Subcutaneous abdominal adipose tissue (tissue), 5 donors: ENCODE data around the gene ZBTB44.
"Not testable (repeated sequence)": the region's sequence is repeated elsewhere in the genome, so short reads cannot be mapped to it uniquely, and the experiment has no call there.

Experiments
- H3K27ac ChIP-seq: one replicate; pipeline ENCODE4 v1.7.0; 2013; ENCODE audit warnings: low read depth, mild to moderate bottlenecking, inconsistent platforms, low read length, moderate library complexity
- H3K27me3 ChIP-seq, 5 donors: one replicate each; pipeline ENCODE4 v1.7.0; 2013; ENCODE audit warnings: low read length in 5 of 5, inconsistent platforms in 1 of 5; ENCODE audit not compliant: control insufficient read depth in 5 of 5, insufficient read depth in 4 of 5
- H3K36me3 ChIP-seq, 5 donors: one replicate each; pipeline ENCODE4 v1.7.0; 2013; ENCODE audit warnings: low read length in 5 of 5; ENCODE audit not compliant: control insufficient read depth in 5 of 5, insufficient read depth in 5 of 5
- H3K4me1 ChIP-seq, 5 donors: one replicate each; pipeline ENCODE4 v1.7.0; 2013; ENCODE audit warnings: low read length in 5 of 5, mild to moderate bottlenecking in 3 of 5, moderate library complexity in 1 of 5; ENCODE audit not compliant: control insufficient read depth in 5 of 5, insufficient read depth in 5 of 5
- H3K4me3 ChIP-seq, 5 donors: one replicate each; pipeline ENCODE4 v1.7.0; 2013; ENCODE audit warnings: low read length in 5 of 5, low read depth in 1 of 5
- H3K9ac ChIP-seq, 5 donors: one replicate each; pipeline ENCODE4 v1.7.0; 2013; ENCODE audit warnings: low read length in 5 of 5, mild to moderate bottlenecking in 4 of 5, moderate library complexity in 3 of 5
- H3K9me3 ChIP-seq, 5 donors: one replicate each; pipeline ENCODE4 v1.7.0; 2013; ENCODE audit warnings: low read length in 5 of 5; ENCODE audit not compliant: control insufficient read depth in 5 of 5
- donor health status: healthy.
- donor health status: healthy.
- donor health status: healthy.
- donor health status: healthy.
- donor health status: healthy.

ZBTB44 gene, protein sequence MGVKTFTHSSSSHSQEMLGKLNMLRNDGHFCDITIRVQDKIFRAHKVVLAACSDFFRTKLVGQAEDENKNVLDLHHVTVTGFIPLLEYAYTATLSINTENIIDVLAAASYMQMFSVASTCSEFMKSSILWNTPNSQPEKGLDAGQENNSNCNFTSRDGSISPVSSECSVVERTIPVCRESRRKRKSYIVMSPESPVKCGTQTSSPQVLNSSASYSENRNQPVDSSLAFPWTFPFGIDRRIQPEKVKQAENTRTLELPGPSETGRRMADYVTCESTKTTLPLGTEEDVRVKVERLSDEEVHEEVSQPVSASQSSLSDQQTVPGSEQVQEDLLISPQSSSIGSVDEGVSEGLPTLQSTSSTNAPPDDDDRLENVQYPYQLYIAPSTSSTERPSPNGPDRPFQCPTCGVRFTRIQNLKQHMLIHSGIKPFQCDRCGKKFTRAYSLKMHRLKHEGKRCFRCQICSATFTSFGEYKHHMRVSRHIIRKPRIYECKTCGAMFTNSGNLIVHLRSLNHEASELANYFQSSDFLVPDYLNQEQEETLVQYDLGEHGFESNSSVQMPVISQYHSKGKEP

DNA sequence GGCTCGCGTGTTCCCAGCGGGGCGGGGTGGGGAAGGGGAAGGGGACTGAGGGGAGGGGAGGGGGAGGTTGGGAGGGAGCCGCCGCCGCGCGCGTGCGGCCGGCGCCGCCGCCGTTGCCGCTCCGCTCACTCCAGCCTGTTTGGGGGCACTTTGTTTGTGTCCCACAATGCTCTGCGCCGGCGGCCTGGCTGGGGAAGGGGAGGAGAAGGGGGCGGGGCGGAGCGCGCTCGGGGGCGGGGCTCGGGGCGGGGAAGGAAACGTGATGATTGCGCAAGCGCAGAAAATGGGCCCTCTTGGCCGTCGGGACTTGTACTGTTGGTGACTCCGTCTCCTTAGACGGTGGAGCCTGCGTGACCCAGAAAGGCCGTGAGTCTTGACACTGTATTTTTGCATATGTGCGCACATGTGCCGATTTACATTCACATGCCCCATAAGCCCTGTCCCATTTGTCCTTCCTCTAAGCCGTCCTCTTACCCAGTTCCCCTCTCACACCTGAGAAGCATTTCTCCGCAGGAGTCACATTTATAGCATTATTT lies at the start of gene ZBTB44:
ZBTB44 (minus strand) TSS at position 168 of the 536 bp plus-strand sequence. CDS start 53,044 bp downstream, outside the sequence.
- no peaks in the 10 kb centered on the region for H3K36me3 ChIP-seq
- no peaks in the 10 kb centered on the region for H3K9me3 ChIP-seq
- no peaks in the 10 kb centered on the region for H3K27me3 ChIP-seq
- peak within 1 kb of the TSS; percentile 52 to 96 (median 90) for H3K9ac ChIP-seq
- peak within 1 kb of the TSS; percentile 74 for H3K27ac ChIP-seq
- peak within 1 kb of the TSS; percentile 78 to 89 (median 82) for H3K4me3 ChIP-seq
- H3K4me1 ChIP-seq, result peaks cover 0 to 42% (median 30%) of the 10 kb centered on the region in 5 donors

DNA sequence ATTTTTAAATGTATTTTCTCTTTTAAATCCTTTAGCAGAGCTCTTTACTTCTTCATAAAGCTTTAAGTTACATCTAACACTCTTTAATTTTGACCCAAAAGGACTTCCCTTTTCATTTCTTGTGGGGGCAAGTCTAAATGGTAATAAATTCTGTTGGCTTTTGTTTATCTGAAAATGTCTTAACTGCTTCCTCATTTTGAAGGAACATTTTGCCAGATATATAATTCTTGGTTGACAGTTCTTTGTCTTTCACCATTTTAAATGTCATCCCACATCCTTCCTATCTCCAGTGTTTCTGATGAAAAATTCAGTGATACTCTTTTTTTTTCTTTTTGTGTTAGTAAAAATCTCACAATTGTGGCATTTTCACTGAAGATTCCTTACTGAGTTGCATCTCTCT lies 44.7 kb upstream of the ZBTB44 start:
- H3K27ac ChIP-seq, result no peak overlapping the region
- H3K4me3 ChIP-seq, result no peak overlapping the region
- H3K9me3 ChIP-seq, result peaks cover 2 to 18% (median 8%) of the 10 kb centered on the region in 5 donors
- no peak overlapping the region for H3K9ac ChIP-seq
- no peaks in the 10 kb centered on the region for H3K27me3 ChIP-seq
- H3K36me3 ChIP-seq, result no peaks in the 10 kb centered on the region
- no peaks in the 10 kb centered on the region for H3K4me1 ChIP-seq

DNA sequence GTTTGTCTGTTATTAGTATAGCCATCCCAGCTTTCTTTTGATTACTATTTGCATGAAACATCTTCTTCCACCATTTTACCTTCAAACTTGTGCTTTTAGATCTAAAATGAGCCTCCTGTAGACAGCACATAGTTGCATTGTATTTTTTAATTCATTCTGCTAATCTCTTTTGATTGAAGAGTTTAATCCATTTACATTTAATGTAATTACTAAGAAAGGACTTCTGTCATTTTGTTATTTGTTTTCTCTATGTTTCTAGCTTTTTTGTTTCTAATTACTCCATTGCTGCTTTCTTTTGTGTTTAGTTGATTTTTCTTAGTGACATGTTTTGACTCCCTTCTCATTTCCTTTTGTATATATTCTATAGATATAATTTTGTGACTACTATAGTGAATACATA lies 43.7 kb upstream of the ZBTB44 start:
- Histone ChIP-seq H3K4me3 (no peak overlapping the region), H3K4me1 (no peaks in the 10 kb centered on the region), H3K36me3 (no peaks in the 10 kb centered on the region), H3K27me3 (no peaks in the 10 kb centered on the region), H3K9ac (no peak overlapping the region), H3K27ac (no peak overlapping the region), H3K9me3 (peaks cover 2 to 22% (median 8%) of the 10 kb centered on the region in 5 donors)

DNA sequence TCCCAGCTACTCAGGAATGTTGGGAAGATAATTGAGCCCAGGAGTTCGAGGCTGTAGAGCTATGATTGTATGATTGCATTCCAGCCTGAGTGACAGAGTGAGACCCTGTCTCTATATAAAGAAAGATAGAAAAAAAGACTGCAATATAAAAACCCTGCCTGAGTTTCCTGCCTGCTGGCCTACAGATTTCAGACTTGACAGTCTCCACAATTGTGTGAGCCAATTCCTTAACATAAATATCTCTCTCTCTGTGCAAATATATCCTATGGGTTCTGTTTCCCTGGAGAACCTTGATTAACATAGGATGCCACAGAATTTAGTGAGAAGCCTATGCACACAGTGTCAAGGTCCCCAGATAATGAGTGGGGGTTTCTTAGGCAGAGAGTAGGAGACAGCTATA lies 32.5 kb upstream of the ZBTB44 start:
- Histone ChIP-seq H3K9ac (no peak overlapping the region), H3K27ac (no peak overlapping the region), H3K4me1 (no peaks in the 10 kb centered on the region), H3K4me3 (no peak overlapping the region), H3K27me3 (no peaks in the 10 kb centered on the region), H3K36me3 (no peaks in the 10 kb centered on the region), H3K9me3 (no peaks in the 10 kb centered on the region)

GRCh38 chr11:130344841-130345240 lies 30.1 kb upstream of the ZBTB44 start:
- peaks cover 0 to 6% (median 4%) of the 10 kb centered on the region in 5 donors for H3K9me3 ChIP-seq
- no peaks in the 10 kb centered on the region for H3K36me3 ChIP-seq
- H3K27ac ChIP-seq, result no peak overlapping the region
- H3K4me1 ChIP-seq, result no peaks in the 10 kb centered on the region
- H3K9ac ChIP-seq, result no peak overlapping the region
- H3K4me3 ChIP-seq, result no peak overlapping the region
- H3K27me3 ChIP-seq, result no peaks in the 10 kb centered on the region

DNA sequence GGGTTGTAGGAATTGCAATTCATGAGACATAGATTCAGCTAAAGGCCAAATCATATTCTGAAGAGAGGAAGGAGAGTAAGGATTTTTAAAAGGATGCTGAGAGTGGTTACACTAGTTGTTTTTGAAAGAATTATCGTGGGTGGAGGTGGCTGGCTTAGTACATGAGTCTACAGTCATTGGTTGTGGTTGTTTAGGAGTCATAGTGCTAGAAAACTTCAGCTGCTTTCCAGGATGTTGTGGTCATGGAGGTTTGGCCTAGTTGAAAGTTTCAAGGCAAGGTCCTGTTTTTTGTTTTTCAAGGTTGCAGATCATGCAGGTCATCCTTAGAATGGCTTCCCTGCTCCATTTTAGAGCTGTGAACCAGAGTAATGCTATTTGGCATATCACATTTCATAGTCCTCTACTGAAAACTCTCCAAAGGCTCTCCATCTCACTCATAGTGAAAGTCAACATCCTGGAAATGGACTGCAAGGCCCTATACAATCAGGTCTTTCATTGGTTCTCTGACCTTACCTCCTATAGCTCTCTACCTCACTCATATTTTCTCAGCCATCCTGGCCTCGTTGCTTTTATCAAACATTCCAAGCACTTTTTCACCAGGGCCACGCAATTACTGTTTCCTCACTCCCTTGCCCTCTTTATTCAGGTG lies 26.1 kb upstream of the ZBTB44 start:
- Histone ChIP-seq H3K9ac (no peak overlapping the region), H3K4me1 (no peaks in the 10 kb centered on the region), H3K9me3 (peaks cover 0 to 6% (median 4%) of the 10 kb centered on the region in 5 donors), H3K4me3 (no peak overlapping the region), H3K36me3 (no peaks in the 10 kb centered on the region), H3K27ac (no peak overlapping the region), H3K27me3 (no peaks in the 10 kb centered on the region)

DNA sequence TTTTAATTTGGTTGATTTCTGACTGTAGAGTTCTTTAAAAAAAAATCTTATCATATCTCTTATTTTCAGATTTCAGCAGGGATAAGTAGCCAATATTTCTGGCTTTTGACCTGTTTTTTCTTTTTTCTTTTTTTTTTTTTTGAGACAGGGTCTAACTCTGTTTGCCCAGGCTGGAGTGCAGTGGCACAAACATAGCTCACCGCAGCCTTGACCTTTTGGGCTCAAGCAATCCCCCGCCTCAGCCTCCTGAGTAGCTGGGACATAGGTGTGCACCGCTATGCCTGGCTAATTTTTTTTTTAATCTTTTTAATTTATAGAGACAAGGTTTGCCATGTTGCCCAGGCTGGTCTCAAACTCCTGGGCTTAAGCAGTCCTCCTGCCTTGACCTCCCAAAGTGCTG lies 23.9 kb upstream of the ZBTB44 start:
- no peaks in the 10 kb centered on the region for H3K36me3 ChIP-seq
- peaks cover 0 to 6% (median 4%) of the 10 kb centered on the region in 5 donors for H3K9me3 ChIP-seq
- no peak overlapping the region for H3K4me3 ChIP-seq
- H3K27ac ChIP-seq, result no peak overlapping the region
- H3K27me3 ChIP-seq, result no peaks in the 10 kb centered on the region
- no peaks in the 10 kb centered on the region for H3K4me1 ChIP-seq
- H3K9ac ChIP-seq, result no peak overlapping the region

DNA sequence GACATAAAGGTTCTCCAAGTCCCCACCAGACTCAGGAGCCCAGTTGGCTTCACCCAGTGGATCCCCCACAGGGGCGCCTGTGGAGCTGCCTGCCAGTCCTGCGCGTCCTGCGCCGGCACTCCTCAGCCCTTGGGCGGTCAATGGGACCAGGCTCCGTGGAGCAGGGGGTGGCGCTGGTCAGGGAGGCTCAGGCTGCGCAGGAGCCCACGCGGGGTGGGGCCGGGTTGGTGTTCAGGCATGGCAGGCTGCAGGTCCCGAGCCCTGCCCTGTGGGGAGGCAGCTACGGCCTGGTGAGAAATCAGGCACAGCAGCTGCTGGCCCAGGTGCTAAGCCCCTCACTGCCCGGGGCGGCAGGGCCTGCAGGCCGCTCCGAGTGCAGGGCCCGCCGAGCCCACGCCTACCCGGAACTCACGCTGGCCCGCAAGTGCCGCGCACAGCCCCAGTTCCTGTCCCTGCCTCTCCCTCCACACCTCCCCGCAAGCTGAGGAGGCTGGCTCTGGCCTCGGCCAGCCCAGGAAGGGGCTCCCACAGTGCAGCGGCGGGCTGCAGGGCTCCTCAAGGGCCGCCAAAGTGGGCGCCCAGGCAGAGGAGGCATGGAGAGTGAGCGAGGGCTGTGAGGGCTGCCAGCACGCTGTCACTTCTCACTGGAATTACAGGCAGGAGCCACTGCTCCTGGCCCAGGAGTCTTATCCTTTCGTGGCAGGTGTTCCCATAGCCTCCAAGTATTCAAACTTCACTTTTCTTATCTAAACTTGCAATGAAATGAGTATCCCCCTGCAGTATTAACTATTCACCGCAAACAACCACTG lies 22.8 kb upstream of the ZBTB44 start:
- no peak overlapping the region for H3K9ac ChIP-seq
- no peaks in the 10 kb centered on the region for H3K27me3 ChIP-seq
- H3K4me3 ChIP-seq, result no peak overlapping the region
- H3K27ac ChIP-seq, result no peak overlapping the region
- no peaks in the 10 kb centered on the region for H3K36me3 ChIP-seq
- peaks cover 0 to 6% (median 4%) of the 10 kb centered on the region in 5 donors for H3K9me3 ChIP-seq
- H3K4me1 ChIP-seq, result no peaks in the 10 kb centered on the region

DNA sequence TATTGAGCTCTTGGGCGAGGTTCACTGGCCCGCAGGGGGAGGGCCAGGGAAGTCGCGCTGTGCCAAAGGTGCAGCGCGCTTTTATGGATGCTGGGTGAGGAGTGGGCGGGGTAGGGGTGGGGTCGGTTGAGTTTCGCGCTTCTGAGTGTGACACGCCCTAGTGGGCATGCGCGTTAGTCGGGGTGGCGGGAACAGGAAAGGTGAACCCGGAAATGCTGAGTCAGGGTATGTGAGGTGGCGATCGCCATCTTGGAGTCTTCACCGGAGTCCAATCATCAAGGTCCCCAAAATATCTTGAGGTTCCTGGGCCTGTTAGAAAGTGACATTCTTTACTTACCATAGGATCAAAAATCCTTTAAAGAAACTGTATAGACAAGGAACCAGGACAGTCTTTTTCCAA lies 16.7 kb upstream of the ZBTB44 start:
- H3K9me3 ChIP-seq, H3K27ac ChIP-seq, H3K36me3 ChIP-seq, H3K4me1 ChIP-seq, H3K9ac ChIP-seq, H3K27me3 ChIP-seq, H3K4me3 ChIP-seq: not testable (repeated sequence)
